ENCODE measurements around the gene PPP4R2.
"Not testable (repeated sequence)": the region's sequence is repeated elsewhere in the genome, so short reads cannot be mapped to it uniquely, and the experiment has no call there.

PPP4R2 gene

DNA sequence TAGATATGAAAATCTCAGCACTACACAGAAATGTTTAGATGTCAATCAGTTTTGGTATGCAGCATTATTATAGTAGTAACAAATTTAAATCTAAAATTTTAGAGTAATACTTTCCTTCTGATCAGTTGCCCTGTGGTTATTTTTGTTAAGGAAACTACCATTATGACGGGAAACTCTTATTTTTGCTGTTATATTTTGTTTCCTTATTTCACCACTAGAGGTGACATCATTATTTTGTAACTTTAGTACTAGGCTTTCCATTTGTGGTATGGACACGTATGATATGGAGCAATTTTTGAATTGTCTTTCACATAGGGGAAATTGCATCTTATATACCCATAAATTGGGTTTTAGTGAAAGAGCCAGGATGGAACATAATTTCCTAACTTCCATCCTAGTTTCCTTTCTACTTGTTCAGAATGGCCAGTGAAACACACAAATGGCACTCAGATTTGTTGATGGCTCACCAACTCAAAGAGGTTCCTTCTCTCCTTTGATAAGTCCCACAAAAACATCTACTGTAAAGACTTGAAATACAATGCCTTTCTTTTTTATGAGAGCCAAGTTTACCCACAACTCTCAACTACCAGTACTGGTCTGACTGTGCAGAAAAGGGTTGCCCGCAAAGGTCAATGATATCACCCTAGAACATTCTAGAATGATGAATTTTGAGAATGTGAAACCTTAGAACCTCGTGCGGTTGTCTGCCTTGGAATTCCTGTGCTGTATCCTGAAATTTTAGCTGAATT is 19.4 kb upstream of the PPP4R2 start:
- DNase-seq, result no peak

DNA sequence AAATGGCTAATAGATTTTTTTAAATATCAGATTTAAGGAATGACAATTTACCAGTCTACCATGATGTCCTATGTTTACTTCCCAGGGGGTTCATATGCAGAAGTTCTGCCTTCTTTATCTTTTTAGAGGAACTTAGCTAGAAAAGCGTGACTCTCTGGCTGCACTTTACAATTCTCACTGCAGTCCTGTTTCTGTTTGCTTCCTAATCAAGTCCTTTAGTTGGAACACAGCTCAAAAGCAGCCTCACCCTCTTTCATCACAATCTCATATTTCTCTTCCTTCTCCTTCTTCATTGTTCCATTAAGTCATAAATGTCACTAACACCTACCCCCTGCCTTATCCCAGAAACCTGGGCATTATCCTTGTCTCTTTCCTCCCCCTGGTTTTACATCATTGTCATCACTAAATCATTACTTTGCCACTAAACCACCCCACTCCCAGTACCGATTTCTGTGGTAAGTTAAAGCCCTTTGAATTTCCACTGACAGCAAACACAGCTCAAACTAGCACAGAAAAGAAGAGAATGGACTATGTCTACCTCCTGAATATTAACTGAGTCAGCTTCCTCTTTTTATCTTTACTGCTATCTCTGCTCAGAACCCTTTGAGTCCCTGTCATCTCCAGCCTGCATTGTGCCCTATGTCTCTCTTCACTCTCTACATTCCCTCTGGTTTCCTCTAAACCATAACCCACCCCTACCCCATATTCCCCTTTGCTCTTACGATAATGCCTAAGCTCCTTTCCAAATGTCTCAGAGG is 13.8 kb upstream of the PPP4R2 start:
- DNase-seq, result no peak

DNA sequence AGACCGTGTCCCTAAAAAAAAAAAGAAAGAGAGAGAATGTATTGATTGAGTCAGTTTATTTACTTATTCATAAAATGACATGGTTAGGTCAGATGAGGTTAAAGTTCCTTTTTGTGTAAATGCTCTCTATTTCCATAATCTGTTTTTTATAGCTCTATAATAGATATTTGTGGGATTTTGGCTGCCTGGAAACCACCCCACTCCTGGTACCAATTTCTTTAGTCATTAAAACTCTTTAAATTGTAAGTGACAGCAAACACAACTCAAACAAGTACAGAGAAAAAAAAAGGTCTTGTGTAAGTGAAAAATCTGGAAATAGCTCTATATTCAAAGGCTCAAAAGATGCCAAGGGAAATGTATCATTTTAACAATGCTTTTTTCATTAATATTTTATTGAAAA is 11.0 kb upstream of the PPP4R2 start:
- no peak for DNase-seq

DNA sequence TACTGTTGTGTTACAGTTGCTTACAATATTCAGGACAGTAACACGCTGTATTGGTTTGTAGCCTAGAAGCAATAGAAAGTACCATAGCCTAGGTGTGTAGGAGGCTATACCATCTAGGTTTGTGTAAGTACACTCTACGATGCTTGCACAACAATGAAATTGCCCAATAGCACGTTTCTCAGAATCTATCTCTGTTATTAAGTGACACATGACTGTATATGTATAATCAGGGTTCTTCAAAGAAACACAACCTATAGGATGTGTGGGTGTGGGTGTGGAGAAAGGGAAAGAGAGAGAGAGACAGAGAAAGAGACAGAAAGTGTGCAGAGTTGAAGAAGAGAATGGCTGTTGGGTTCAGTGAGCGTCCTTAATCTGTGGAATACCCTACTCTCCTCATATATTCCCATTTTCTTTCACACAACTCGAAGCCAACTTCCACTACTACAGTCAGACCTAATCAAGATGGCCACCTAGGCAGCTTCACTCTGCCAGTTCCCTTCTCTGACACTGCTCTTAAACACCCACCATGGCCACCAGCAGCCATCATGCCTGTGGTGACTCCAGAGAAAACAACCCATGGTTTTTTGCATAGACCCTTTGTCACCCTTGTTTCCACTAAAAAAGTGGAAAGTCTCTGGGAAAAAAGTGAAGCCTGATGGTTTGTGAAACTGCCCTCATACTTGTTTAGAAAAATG is 5.8 kb upstream of the PPP4R2 start:
- no peak for DNase-seq

DNA sequence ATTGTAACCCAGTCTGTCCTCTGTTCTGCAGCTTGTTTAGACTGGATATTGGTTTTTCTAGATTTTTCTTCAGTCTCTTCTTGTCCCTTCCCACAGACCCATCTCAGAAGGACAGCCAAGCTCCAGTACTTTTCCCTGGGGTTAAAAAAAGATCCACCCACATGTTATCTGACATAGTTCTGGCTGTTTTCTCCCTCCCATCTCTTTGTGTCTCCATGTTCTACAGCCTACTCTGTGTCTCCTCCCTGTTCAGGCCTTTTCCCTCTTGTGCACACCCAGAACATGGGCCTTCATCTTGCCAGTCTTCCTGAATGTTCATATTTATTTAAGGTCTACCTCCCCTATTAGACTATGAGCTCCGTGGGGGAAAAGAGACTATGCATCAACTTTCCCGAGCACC is 5.1 kb upstream of the PPP4R2 start:
- no peak for DNase-seq

DNA sequence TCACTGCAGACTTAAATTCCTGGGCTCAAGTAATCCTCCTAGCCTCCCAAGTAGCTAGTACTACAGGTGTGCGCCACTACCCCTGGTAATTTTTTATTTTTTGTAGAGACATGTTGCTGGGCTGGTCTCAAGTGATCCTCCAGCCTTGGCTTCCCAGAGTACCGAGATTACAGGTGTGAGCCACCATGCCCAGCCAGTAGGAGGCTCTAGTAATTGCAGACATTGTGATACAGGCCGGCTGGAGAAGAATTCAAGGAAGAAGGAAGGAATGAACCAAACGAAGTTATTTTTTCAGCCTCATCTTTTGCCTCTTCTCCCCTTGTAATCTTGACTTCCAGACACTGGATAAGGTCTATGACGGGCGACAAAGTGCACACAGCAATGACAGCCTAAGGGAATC is 3.2 kb upstream of the PPP4R2 start:
- DNase-seq, result no peak

DNA sequence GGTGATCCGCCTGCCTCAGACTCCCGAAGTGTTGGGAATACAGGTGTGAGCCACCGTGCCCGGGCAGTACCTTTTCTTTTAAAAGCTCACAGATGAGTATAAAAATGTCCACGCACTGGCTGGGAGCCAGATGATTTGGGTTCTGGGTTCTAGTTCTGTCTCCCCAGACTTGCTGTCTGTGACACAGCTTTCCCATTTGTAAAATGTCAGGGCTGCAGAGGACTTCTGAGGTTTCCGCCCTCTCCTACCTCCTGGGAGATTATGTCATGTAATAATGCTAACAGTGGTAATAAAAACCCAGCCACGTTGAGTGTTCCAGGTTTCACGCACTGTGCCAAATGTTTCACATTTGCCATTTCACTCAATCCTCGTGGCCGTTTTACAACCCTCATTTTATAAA is 1.3 kb upstream of the PPP4R2 start:
- DNase-seq, result peak; percentile 39

DNA sequence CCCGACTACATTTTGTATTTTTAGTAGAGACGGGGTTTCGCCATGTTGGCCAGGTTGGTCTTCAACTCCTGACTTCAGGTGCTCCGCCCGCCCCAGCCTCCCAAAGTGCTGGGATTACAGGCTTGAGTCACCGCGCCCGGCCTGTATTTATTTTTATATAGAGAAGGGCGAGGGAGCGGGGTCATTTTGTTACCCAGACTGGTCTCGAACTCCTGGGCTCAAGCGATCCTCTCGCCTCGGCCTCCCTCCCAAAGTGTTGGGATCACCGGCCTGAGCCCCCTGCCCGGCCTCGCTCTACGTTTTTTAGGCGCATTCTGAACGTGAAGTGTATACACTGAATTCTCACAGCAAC is 514 bp upstream of the PPP4R2 start:
- peak; percentile 29 for DNase-seq

DNA sequence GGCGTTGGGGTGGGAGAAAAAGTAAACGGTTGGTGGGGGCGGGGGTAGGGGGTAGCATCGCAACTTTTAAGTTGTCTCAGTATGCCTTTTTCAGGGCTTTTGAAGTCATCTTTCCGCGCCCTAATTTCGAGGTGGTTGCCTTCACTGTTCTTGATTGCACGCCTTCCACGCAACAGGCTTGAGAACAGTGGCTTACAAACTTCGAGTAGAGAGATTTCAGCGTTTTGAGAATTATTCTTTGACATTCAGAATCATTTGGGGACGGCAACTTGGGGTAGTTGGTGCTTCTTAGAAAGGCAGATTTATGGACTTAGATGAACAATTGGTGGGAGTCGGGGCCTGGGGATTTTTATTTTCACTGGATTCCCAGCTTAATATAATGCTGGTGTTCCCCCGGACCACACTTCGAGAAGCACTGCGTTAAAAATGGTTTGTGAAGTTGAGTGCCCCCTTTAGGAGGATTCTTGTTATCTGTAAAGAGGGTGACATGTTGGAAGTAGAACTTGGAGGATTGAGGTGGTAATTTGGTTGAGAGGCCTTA is 880 bp downstream of the PPP4R2 start:
- no peak for DNase-seq

DNA sequence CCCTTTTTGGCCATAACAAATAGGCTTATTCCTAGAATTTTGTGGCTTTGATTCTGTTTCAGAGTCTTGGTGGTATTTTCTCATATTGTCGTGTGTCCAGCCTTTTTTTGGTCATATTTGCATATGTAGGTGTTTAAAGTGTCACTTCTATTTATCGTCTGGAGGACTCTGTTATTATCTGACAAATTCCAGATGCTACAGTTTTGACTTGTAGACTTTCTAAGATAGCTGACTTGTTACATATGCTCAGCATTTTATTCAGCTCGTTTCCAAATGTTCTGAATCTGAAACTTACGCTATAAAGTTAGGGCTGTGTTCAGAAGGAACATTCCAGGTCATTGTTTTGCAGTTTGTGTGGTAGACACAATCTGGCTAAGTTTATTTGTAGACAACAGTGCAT is 1.9 kb downstream of the PPP4R2 start:
- no peak for DNase-seq

DNA sequence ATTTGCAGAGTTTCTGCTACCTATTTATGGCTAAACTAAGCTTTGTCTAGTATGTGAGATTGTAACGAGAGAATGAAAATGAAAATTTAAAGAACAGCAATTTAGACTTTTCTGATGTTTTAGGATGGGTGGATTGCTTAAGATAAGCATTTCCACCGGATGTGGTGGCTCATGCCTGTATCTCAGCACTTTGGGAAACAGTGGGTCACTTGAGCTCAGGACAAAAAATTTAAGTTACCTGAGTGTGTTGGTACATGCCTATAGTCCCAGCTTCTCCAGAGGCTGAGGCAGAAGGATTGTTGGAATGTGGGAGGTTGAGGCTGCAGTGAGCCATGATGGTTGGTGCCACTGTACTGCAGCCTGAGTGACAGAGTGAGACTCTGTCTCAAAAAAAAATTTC is 3.3 kb downstream of the PPP4R2 start:
- DNase-seq, result no peak

DNA sequence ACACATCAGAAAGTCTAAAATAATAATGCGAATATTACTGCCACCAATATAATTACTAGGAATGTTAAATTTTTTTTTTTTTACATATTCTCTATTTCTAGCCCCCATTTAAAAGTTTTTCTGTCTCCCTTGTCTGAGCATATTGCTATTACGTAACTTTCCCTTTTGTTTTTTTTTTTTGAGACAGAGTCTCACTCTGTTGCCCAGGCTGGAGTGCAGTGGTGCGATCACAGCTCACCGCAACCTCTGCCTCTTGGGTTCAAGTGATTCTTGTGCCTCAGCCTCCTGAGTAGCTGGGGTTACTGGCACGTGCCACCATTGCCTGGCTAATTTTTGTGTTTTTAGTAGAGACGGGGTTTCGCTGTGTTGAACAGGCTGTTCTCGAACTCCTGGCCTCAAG is 6.4 kb downstream of the PPP4R2 start:
- not testable (repeated sequence) for DNase-seq

DNA sequence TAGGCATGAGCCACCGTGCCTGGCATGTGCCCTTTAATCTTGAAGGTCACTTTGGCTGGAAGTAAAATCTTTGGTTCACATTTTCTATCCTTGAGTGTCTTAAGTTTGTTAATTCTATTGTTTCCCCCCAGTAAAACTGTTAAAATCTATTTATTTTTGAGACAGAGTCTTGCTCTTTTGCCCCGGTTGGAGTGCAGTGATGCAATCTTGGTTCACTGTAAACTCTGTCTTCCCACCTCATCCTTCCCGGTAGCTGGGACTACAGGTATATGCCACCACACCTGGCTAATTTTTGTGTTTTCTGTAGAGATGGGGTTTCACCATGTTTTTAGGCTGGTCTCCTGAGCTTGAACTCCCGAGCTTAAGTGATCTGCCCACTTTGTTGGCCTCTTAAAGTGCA is 7.7 kb downstream of the PPP4R2 start:
- no peak for DNase-seq

DNA sequence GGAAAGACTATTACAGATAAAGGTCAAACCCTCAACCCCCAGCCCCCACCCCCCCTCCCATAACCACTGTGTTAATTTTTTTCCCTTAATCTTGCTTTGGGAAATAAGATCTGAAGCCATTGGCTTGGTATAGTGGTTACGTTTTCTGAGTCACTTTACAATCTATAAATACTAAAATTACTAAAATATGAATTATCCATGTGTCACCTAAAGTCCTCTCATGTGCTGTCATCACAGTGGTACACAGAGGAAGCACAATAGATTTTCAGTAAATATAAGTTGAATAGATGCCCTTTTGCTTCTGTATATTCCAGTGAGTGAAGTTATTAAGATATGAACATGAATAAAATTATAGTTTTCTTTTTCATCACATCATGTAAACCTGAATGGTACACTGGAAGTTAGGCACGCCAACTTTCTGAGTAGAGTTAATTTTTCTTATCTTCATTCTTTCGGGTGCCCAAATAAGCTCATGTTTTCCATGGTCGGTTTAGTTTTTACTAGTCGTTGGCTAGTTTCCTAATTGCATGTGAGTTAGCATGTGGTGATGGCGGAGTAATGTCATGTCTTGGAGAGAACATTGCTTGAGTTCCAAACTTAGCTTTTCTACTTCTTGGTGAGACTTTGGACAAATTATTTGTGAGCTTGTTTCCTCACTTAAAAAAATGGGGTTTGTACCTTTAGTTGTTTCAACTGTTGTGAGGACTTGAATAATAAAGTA is 11.5 kb downstream of the PPP4R2 start:
- DNase-seq, result no peak

DNA sequence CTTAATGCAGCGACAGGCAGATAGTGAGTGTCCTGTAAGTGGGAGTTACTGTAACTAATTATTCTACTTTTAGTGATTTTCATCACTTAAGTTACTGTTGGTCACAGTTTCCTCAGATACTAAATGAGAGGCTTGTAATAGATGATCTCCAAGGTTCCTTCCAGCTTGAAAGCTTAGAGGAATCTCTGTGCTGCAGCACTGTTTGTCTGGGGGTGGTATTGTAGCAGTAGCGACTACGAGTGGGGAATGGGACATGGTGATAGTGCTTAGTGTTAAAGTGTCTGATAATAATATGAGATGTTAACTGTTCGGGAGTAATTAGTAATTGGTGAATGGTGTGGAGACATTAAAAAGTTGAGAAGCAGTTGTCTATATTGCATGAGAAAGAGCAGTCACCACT is 12.4 kb downstream of the PPP4R2 start:
- DNase-seq, result no peak

DNA sequence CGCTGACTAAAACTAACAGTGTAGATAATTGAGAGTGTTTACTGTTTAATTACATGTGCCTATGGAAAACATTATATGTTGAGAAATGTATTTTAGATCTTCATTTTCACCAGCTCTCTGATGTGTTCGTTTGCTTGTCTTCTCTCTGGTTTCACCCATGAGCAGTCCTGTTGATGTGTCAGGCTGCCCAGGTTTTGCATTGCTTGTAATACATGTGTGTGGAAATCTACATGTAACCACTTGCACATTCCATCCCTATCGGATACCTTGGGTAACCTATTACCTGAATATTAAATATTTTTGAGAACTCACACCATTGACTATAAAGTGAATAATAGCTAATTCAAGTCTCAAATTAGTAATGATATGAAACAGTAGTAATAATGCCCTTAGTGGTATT is 13.1 kb downstream of the PPP4R2 start:
- DNase-seq, result no peak

DNA sequence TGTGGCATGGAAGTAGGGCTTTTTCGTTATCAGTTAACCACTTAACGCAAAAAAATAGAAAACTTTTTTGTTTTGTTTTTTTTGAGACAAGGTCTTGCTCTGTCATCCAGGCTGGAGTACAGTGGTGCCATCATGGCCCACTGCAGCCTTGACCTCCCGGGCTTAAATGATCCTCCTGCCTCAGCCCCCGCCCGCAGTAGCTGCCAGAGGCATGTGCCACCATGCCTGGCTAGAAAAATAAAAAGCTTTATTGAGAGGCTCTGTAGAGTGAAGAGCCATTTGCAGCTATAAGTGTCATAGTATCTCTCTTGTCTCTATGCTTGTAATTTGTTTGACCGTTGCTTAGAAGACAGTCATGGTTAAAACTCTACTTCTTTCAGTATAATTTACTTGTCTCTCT is 13.5 kb downstream of the PPP4R2 start:
- DNase-seq, result no peak

DNA sequence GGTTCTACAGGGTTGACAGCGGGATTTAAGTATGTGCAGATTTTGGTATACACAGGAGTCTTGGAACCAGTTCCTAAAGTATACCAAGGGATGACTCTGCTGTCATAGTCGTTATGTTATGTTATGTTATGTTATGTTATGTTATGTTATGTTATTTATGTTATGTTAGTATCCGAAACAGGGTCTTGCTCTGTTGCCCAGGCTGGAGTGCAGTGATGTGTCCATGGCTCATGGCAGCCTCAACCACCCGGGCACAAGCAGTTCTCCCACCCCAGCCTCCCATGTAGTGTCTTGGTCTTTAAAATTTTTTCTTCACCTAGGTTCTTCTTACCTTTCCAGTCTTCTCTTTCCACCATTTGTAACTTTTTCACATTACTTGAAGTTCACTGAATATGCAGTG is 21.7 kb downstream of the PPP4R2 start:
- no peak for DNase-seq

DNA sequence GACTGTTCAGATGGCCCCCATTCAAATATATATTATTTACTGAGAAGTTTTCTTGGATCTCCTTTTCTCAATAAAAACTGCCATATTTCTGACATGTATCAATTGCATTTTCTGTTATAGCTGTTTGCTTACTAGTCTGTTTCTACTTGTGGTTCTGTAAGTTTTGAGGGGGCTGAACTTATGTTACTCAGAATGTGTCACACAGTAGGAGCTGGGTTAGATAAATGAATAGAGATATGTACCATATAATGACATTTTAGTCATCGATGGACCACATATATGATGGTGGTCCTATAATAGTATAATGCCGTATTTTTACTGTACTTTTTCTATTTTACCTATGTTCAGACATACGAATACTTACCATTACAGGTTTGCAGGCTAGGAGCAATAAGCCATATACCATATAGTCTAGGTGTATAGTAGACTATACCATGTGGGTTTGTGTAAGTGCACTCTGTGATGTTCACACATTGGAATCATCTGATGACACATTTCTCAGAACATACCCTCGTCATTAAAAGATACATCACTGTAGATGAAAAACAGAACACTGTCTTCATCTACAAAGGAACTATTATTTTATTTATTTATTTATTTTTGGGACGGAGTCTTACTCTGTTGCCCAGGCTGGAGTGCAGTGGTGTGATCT is 22.3 kb downstream of the PPP4R2 start:
- no peak for DNase-seq

DNA sequence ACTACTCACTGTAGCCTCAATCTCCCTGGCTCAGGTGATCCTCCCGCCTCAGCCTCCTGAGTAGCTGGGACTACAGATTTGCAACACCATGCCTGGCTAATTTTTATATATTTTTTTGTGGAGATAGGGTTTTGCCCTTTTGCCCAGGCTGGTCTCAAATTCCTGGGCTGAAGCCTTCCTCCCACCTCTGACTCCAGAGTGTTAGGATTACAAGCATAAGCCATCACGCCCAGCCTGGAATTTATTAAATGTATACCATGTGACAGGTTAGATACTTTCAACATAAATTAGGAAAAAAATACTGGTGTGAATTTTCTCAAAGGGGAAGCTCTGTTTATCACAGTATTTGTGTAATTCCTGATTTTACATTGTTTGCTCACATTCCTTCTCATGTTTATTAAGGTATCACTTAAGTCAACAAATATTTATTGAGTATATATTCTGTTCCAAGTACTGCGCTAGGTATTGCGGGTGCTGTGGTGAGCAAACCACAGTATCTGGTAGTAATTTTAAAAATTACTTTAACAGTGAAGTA is 24.8 kb downstream of the PPP4R2 start:
- no peak for DNase-seq

DNA sequence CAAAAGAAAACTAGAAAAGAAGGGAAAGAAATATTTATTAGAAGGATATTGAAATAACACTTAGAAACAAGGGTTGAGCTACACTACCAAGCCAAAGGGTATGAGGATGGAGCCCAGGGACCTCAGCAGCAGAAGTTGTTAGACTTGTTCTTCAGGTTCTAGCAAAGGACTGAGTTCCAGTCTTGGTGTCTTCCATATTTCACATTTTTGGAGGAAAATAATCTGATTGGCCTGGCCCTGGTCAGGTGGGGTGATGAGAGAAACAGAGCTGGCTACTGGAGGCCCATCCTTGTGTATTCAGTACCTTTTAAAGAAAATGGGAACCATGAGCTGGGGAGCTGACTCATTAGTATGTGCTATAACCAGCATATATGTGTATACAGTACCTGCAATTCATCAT is 28.2 kb downstream of the PPP4R2 start:
- DNase-seq, result no peak

DNA sequence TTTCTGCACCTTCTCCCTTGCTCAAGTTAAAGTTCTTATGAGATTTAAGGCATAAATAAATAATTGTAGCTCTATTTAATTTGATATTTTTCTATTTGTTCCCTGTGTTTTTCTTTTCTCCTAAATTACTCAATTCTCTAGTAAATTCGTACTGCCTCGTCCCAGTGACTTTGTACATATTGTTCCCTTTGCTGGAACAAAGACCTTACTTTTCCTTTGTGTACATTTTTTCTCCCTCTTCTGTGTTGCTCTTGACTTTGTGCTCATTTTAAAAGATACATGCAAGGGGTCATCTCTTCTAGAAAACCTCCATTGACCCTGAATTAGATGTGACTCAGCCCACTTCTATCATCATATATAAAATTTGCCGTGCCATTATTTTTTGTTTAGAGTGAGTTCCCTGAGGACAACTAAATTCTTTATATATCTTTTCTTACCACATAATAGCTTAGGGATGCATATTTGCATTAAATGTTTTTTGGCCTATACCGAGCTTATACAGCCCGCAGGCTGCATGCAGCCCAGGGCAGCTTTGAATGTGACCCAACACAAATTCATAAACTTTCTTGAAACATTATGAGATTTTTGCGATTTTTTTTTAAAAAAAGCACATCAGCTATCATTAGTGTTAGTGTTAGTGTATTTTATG is 29.6 kb downstream of the PPP4R2 start:
- DNase-seq, result no peak
